Panc1 (cell line): ENCODE measurements around the gene KLF17.

Source experiments
- CTCF ChIP-seq: fragments of 450-650 bp; IDR thresholded peaks from 2 replicates; pipeline ENCODE4 v1.5.1; 2017; ENCODE audit warnings: mild to moderate bottlenecking
- TCF7L2 ChIP-seq: IDR thresholded peaks from 2 replicates; pipeline ENCODE4 v1.6.1; 2011; ENCODE audit warnings: mild to moderate bottlenecking, low read depth, low read length, inconsistent platforms

GRCh38 chr1:44158871-44159270 lies 40.2 kb downstream of the KLF17 start:
- TF ChIP-seq CTCF, result no peak
- TF ChIP-seq TCF7L2, result no peak
